ENCODE results near the gene LYL1. TPM values are rescaled to one million over a fixed set of nuclear protein-coding genes. Genes with fewer than 3 reads are reported as not detected.
A peak's percentile ranks its signal among the peaks of the same experiment; 100 is the strongest.

Gene LYL1
- total and polyA plus RNA-seq, 2 of the 13 experiments (the other 11 are each of a cell fraction or from before 2014, with no cell fraction given): 0.75 to 0.92 TPM

- CTCF ChIA-PET (ENCODE audit: low intra/inter-chr PET ratio, low total read pairs): no interaction called here
- Histone ChIP-seq H2AFZ (ENCODE audit: low read length) (no peak overlapping the region), H3K4me1 (ENCODE audit: insufficient read depth, low read length) (peaks cover 23% of the 10 kb centered on the region), H3K9me3 (ENCODE audit: low read length) (no peaks in the 10 kb centered on the region), H3K27ac (ENCODE audit: extremely low read length, insufficient read depth, low read length) (peak overlapping the region; percentile 70), H3K79me2 (ENCODE audit: insufficient read depth, low read length) (no peaks in the 10 kb centered on the region), H3K9ac (ENCODE audit: insufficient read depth, low read depth, low read length) (peak overlapping the region; percentile 61), H3K27me3 (ENCODE audit: control insufficient read depth in 1 of 2, insufficient read depth in 2 of 2, low read length in 2 of 2) (no peaks in the 10 kb centered on the region), H3K36me3 (replicated peaks in 1 of 2; ENCODE audit: control insufficient read depth in 1 of 2, insufficient read depth in 2 of 2, low read length in 2 of 2) (0 out of 5 replicates have a peak, but pooled peaks cover 0 to 3% of the 10 kb centered on the region in 2 experiments), H3K4me3 (replicated peaks in 1 of 3; ENCODE audit: insufficient read depth in 1 of 3, low read depth in 2 of 3, low read length in 3 of 3) (peak overlapping the region; percentile 24 to 72 (median 53); a peak in 5 of 6 replicates), H3K4me2 (ENCODE audit: low read depth, low read length) (peak overlapping the region; percentile 91), H4K20me1 (ENCODE audit: insufficient read depth, low read length) (no peaks in the 10 kb centered on the region; the same call in 1 of the 2 replicates)
- intact Hi-C loops (cut with micrococcal nuclease; ENCODE audit: unreplicated experiment) (no loop called here), in situ Hi-C loops (cut with HindIII; ENCODE audit: extremely low pct_ligation_motif_present, low pct_unique_long_range_greater_than_20kb) (no loop called here)
- 37% methylated on average over 7 of the region's 7 CpGs for WGBS (ENCODE audit: low lambda C conversion rate)
- peak; percentile 76 for ATAC-seq
- peak; percentile 75 for DNase-seq (ENCODE audit: low spot score)
- peak; percentile 68 for FAIRE-seq
- BruUV-seq (replicated peaks): no TSS peak
- POLR2A ChIA-PET: interaction anchor here (0.6 to 1.6 kb wide), 3 partner anchors 9 to 61 kb away, joined by 3 to 4 read pairs (median 4); no protein-coding TSS in a partner anchor
- TF ChIP-seq ZNF674 (CRISPR knock-in tag; IDR thresholded peaks at IDR 0.05; ENCODE audit: low read depth) (no peak), MXD4 (CRISPR knock-in tag; IDR thresholded peaks at IDR 0.05) (no peak), NFKBIZ (CRISPR knock-in tag; IDR thresholded peaks at IDR 0.05) (no peak), MXD3 (CRISPR knock-in tag; IDR thresholded peaks at IDR 0.05) (no peak), PBX2 (CRISPR knock-in tag; IDR thresholded peaks at IDR 0.05) (no peak), ZBTB25 (CRISPR knock-in tag; IDR thresholded peaks at IDR 0.05) (no peak), AKNA (CRISPR knock-in tag; IDR thresholded peaks at IDR 0.05; ENCODE audit: borderline replicate concordance) (no peak), ZNF558 (CRISPR knock-in tag; IDR thresholded peaks at IDR 0.05; ENCODE audit: borderline replicate concordance) (no peak), FOSL1 (CRISPR knock-in tag; IDR thresholded peaks at IDR 0.05; ENCODE audit: borderline replicate concordance) (no peak), SIN3B (IDR thresholded peaks at IDR 0.05; ENCODE audit: low read length) (no peak), TGIF2 (CRISPR knock-in tag; IDR thresholded peaks at IDR 0.05) (no peak), ZNF879 (CRISPR knock-in tag; IDR thresholded peaks at IDR 0.05) (no peak), ZNF143 (CRISPR knock-in tag; IDR thresholded peaks at IDR 0.05) (peak; percentile 72), SIX1 (CRISPR knock-in tag; IDR thresholded peaks at IDR 0.05; ENCODE audit: borderline replicate concordance) (no peak), LCORL (IDR thresholded peaks at IDR 0.05) (no peak), LCORL (CRISPR knock-in tag; IDR thresholded peaks at IDR 0.05) (peak; percentile 62; the same call in 1 of the 2 replicates), ZBTB38 (CRISPR knock-in tag; IDR thresholded peaks at IDR 0.05) (no peak), DMAP1 (CRISPR knock-in tag; IDR thresholded peaks at IDR 0.05) (no peak), WIZ (CRISPR knock-in tag; IDR thresholded peaks at IDR 0.05) (no peak)
Measured at GRCh38 chr19:13101590-13102415, 855 bp downstream of the LYL1 start.
